ENCODE data around the gene KLHL18. TPM values are rescaled to one million over a fixed set of nuclear protein-coding genes. Genes with fewer than 3 reads are reported as not detected.

Gene KLHL18
- total RNA-seq, 1 donor from 2014 or later = 29.1 TPM

- peaks cover 20% of the 10 kb centered on the region for H3K36me3 Mint-ChIP-seq
- H3K4me1 Mint-ChIP-seq (ENCODE audit: unreplicated experiment) = peaks cover 18% of the 10 kb centered on the region
- no peak overlapping the region for H3K4me3 Mint-ChIP-seq
- peak overlapping the region; percentile 96 for H3K27ac Mint-ChIP-seq
- H3K9me3 Mint-ChIP-seq = no peaks in the 10 kb centered on the region
- TF ChIP-seq CTCF (conservative IDR thresholded peaks at IDR 0.05) = no peak
- DNase-seq (ENCODE audit: extremely low spot score, unreplicated experiment) = no peak
- no peaks in the 10 kb centered on the region for H3K27me3 Mint-ChIP-seq
These were observed 103.1 kb downstream of the KLHL18 start for GRCh38 chr3:47385796-47386195.

DNA sequence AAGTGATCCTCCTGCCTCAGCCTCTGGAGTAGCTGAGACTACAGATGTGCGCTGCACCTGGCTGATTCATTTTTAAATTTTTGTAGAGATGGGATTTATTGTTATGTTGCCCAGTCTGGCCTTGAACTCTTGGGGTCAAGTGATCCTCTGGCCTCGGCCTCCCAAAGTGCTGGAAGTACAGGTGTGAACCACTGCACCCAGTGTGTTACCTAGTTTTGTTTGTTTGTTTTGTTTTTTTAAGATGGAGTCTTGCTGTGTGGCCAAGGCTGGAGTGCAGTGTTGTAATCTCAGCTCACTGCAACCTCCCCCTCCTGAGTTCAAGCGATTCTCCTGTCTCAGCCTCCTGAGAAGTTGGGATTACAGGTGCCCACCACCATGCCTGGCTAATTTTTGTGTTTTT lies 110.2 kb downstream of the KLHL18 start:
- no peak for TF ChIP-seq CTCF (conservative IDR thresholded peaks at IDR 0.05)
- no peak for DNase-seq (ENCODE audit: extremely low spot score, unreplicated experiment)
- Mint-ChIP-seq H3K36me3 (peaks cover 12% of the 10 kb centered on the region), H3K4me3 (no peak overlapping the region), H3K27me3 (no peaks in the 10 kb centered on the region), H3K27ac (no peak overlapping the region), H3K9me3 (no peaks in the 10 kb centered on the region), H3K4me1 (ENCODE audit: unreplicated experiment) (peaks cover 11% of the 10 kb centered on the region)

GRCh38 chr3:47394140-47394870 lies 111.6 kb downstream of the KLHL18 start:
- Mint-ChIP-seq H3K36me3 (peaks cover 9% of the 10 kb centered on the region), H3K9me3 (no peaks in the 10 kb centered on the region), H3K4me1 (ENCODE audit: unreplicated experiment) (peaks cover 11% of the 10 kb centered on the region), H3K4me3 (peak overlapping the region; percentile 63), H3K27ac (peak overlapping the region; percentile 86), H3K27me3 (no peaks in the 10 kb centered on the region)
- TF ChIP-seq CTCF (conservative IDR thresholded peaks at IDR 0.05) = peak; percentile 35
- no peak for DNase-seq (ENCODE audit: extremely low spot score, unreplicated experiment)

- Mint-ChIP-seq H3K4me1 (ENCODE audit: unreplicated experiment) (peaks cover 11% of the 10 kb centered on the region), H3K27ac (peak overlapping the region; percentile 86), H3K9me3 (no peaks in the 10 kb centered on the region), H3K36me3 (peaks cover 9% of the 10 kb centered on the region), H3K27me3 (no peaks in the 10 kb centered on the region), H3K4me3 (no peak overlapping the region)
- DNase-seq (ENCODE audit: extremely low spot score, unreplicated experiment) = no peak
- no peak for TF ChIP-seq CTCF (conservative IDR thresholded peaks at IDR 0.05)
These were observed 112.1 kb downstream of the KLHL18 start for GRCh38 chr3:47394881-47395280.

Other genes with a start within 250 kb of the KLHL18 start
- gene SETD2, start 118.8 kb upstream of the KLHL18 start, total RNA-seq (ENCODE audit: low replicate concordance) = 46.1 and 53.2 TPM in 2 replicates
- 13.7 and 14.8 TPM in 2 replicates for gene KIF9, start 145 bp upstream of the KLHL18 start, total RNA-seq (ENCODE audit: low replicate concordance)
- 52.5 and 54.1 TPM in 2 replicates for gene PTPN23, start 98.1 kb downstream of the KLHL18 start, total RNA-seq (ENCODE audit: low replicate concordance)
- 77.5 and 106 TPM in 2 replicates for gene SCAP, start 193.0 kb downstream of the KLHL18 start, total RNA-seq (ENCODE audit: low replicate concordance)
- 25.1 and 51.3 TPM in 2 replicates for gene ELP6, start 230.8 kb downstream of the KLHL18 start, total RNA-seq (ENCODE audit: low replicate concordance)